Stimulated activated naive B cell treated with anti-CD40 and anti-IgM and Interleukin-4, amounts not matched to agents 10 μg/mL and 1 μg/mL and 100 μg/mL, for 72 hours (primary cell): ENCODE data around the gene GNPAT.

ENCODE experiments used
- ATAC-seq, 2 donors: fragments of 150-1000 bp; cut with Tn5 transposase; replicated peaks; 2 replicates each; pipeline ENCODE4 v1.10.0; 2021; ENCODE audit warnings: moderate library complexity in 1 of 2
- DNase-seq: peaks from one replicate; pipeline ENCODE4 v3.0.0; 2021
- H3K27ac Mint-ChIP-seq: one replicate; pipeline ENCODE4 v1.8.0; 2022; ENCODE audit warnings: mild to moderate bottlenecking, mixed read lengths
- H3K27me3 Mint-ChIP-seq, 2 donors: one replicate each; pipeline ENCODE4 v1.8.0; 2022; ENCODE audit warnings: mixed read lengths in 2 of 2
- H3K36me3 Mint-ChIP-seq, 2 donors: one replicate each; pipeline ENCODE4 v1.8.0; 2022; ENCODE audit warnings: mixed read lengths in 2 of 2, mild to moderate bottlenecking in 1 of 2
- H3K4me1 Mint-ChIP-seq, 2 donors: one replicate each; pipeline ENCODE4 v1.8.0; 2022; ENCODE audit warnings: mixed read lengths in 2 of 2, mild to moderate bottlenecking in 1 of 2
- H3K4me3 Mint-ChIP-seq, 2 donors: one replicate each; pipeline ENCODE4 v1.8.0; 2022; ENCODE audit warnings: mild to moderate bottlenecking in 2 of 2, mixed read lengths in 2 of 2, moderate library complexity in 1 of 2
- H3K9me3 Mint-ChIP-seq, 2 donors: one replicate each; pipeline ENCODE4 v1.8.0; 2022; ENCODE audit warnings: mixed read lengths in 2 of 2, mild to moderate bottlenecking in 1 of 2

Gene GNPAT

DNA sequence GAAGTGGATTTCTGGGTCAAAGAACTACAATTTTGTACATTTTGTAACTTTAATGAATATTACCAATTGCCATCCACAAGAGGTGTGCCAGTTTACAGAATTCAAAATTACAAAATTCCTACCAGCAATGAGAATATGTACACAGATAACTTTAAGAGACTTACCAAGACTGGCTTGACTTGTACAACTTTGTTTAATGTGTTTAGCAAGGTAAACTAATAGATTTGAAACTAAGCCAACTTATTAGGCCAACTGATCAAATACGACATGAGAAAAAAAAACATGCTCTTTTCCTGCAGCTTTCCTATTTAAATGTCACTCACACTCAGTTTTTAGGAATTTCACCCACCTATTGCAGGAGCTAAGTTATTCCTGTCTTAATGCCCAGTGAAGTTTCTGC, 85.2 kb downstream of the GNPAT start:
- no peak for ATAC-seq
- DNase-seq: no peak
- Mint-ChIP-seq H3K36me3 (peaks cover 4 to 12% of the 10 kb centered on the region in 2 donors), H3K4me3 (no peak overlapping the region), H3K27me3 (no peaks in the 10 kb centered on the region), H3K9me3 (no peaks in the 10 kb centered on the region), H3K4me1 (peaks cover 8 to 23% of the 10 kb centered on the region in 2 donors), H3K27ac (no peak overlapping the region)
